MM.1S (cell line): ENCODE results near the gene ALDH5A1.

Source experiments
- DNase-seq: peaks from one replicate; pipeline ENCODE4 v3.0.0-alpha.2; 2015
- H2AFZ ChIP-seq: fragments of 300-600 bp; sonication (generic); 2 replicates; pipeline ENCODE4 v1.6.0; 2016; ENCODE audit warnings: antibody characterized with exemption, low read length
- H3F3A ChIP-seq: fragments of 300-600 bp; sonication (generic); 2 replicates; pipeline ENCODE4 v1.6.1; 2016; ENCODE audit warnings: mild to moderate bottlenecking, antibody characterized with exemption, low read length, moderate library complexity, mixed read lengths; ENCODE audit not compliant: insufficient read depth
- H3K27ac ChIP-seq: fragments of 300-600 bp; sonication (generic); 2 replicates; pipeline ENCODE4 v1.5.1; 2016; ENCODE audit warnings: mild to moderate bottlenecking, low read length
- H3K27me3 ChIP-seq: fragments of 300-600 bp; sonication (generic); replicated peaks from 2 replicates; pipeline ENCODE4 v1.6.0; 2016; ENCODE audit warnings: low read length; ENCODE audit not compliant: insufficient read depth
- H3K36me3 ChIP-seq: fragments of 300-600 bp; sonication (generic); replicated peaks from 2 replicates; pipeline ENCODE4 v1.6.1; 2016; ENCODE audit warnings: mild to moderate bottlenecking, low read length, mixed read lengths; ENCODE audit not compliant: insufficient read depth
- H3K4me1 ChIP-seq: fragments of 300-600 bp; sonication (generic); 2 replicates; pipeline ENCODE4 v1.6.1; 2016; ENCODE audit warnings: low read length, mixed read lengths
- H3K4me2 ChIP-seq: fragments of 300-600 bp; sonication (generic); 2 replicates; pipeline ENCODE4 v1.6.0; 2016; ENCODE audit warnings: low read depth, low read length
- H3K4me3 ChIP-seq: fragments of 300-600 bp; sonication (generic); 2 replicates; pipeline ENCODE4 v1.5.1; 2016; ENCODE audit warnings: low read length, mixed read lengths
- H3K79me2 ChIP-seq: fragments of 300-600 bp; sonication (generic); 2 replicates; pipeline ENCODE4 v1.6.1; 2016; ENCODE audit warnings: mixed run types, low read length, mixed read lengths
- H3K9ac ChIP-seq: fragments of 300-600 bp; sonication (generic); 2 replicates; pipeline ENCODE4 v1.6.1; 2016; ENCODE audit warnings: low read length, mixed read lengths
- H3K9me2 ChIP-seq: fragments of 300-600 bp; sonication (generic); replicated peaks from 2 replicates; pipeline ENCODE4 v1.6.1; 2016; ENCODE audit warnings: mild to moderate bottlenecking, low read length, mixed read lengths; ENCODE audit not compliant: insufficient read depth
- H3K9me3 ChIP-seq: fragments of 300-600 bp; sonication (generic); replicated peaks from 2 replicates; pipeline ENCODE4 v1.6.1; 2016; ENCODE audit warnings: mild to moderate bottlenecking, low read length, mixed read lengths; ENCODE audit not compliant: insufficient read depth
- H4K20me1 ChIP-seq: fragments of 300-600 bp; sonication (generic); 2 replicates; pipeline ENCODE4 v1.6.1; 2016; ENCODE audit warnings: mild to moderate bottlenecking, low read length, moderate library complexity, mixed read lengths; ENCODE audit not compliant: insufficient read depth
- CTCF ChIP-seq: fragments of 300-600 bp; sonication (generic); IDR thresholded peaks from 2 replicates; pipeline ENCODE4 v1.5.1; 2016; ENCODE audit warnings: antibody characterized with exemption, low read length, mixed read lengths
- EZH2 ChIP-seq: fragments of 300-600 bp; sonication (generic); optimal IDR thresholded peaks from 2 replicates; pipeline ENCODE3; 2017; ENCODE audit warnings: low read depth, mild to moderate bottlenecking, antibody characterized with exemption, low read length, mixed read lengths
- EZH2phosphoT487 ChIP-seq: fragments of 300-600 bp; sonication (generic); IDR thresholded peaks from 2 replicates; pipeline ENCODE4 v1.6.1; 2018; ENCODE audit warnings: antibody characterized with exemption, low read length

The ALDH5A1 gene

GRCh38 chr6:24469811-24470210 is 25.0 kb upstream of the ALDH5A1 start:
- Histone ChIP-seq H3K4me2 (no peak overlapping the region), H3K4me1 (no peaks in the 10 kb centered on the region), H2AFZ (no peak overlapping the region), H3F3A (no peaks in the 10 kb centered on the region), H3K9me3 (no peaks in the 10 kb centered on the region), H4K20me1 (no peaks in the 10 kb centered on the region), H3K27me3 (no peaks in the 10 kb centered on the region), H3K36me3 (no peaks in the 10 kb centered on the region), H3K4me3 (no peak overlapping the region), H3K9ac (no peak overlapping the region), H3K9me2 (no peaks in the 10 kb centered on the region), H3K79me2 (no peaks in the 10 kb centered on the region), H3K27ac (no peak overlapping the region)
- DNase-seq = no peak
- TF ChIP-seq EZH2phosphoT487 = no peak
- TF ChIP-seq EZH2 = no peak
- TF ChIP-seq CTCF = no peak

DNA sequence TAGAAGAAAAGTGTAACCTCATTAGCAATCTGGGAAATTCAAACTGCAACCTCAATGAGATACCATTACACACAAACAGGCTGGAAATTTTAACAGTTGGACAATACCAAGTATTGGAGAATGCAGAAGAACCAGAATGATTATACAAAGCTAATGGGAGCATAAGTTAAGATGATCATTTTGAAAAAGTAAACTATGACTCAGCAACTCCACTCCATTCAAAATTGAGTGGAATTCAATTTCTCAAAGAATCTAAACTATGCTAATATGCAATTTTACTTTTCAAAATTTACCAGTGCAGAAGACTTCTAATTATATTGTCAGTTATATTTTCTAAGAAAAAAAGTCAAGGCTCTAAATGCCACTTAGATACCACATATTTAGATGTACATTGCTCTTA is 22.6 kb upstream of the ALDH5A1 start:
- H4K20me1 ChIP-seq = no peaks in the 10 kb centered on the region
- TF ChIP-seq EZH2phosphoT487 = no peak
- no peak for TF ChIP-seq CTCF
- H3K9me2 ChIP-seq = no peaks in the 10 kb centered on the region
- no peaks in the 10 kb centered on the region for H3K36me3 ChIP-seq
- DNase-seq = no peak
- H3K27me3 ChIP-seq = no peaks in the 10 kb centered on the region
- no peaks in the 10 kb centered on the region for H3K4me1 ChIP-seq
- H3K79me2 ChIP-seq = no peaks in the 10 kb centered on the region
- H3K27ac ChIP-seq = no peak overlapping the region
- no peak overlapping the region for H3K4me3 ChIP-seq
- no peaks in the 10 kb centered on the region for H3F3A ChIP-seq
- H3K9ac ChIP-seq = no peak overlapping the region
- no peak overlapping the region for H3K4me2 ChIP-seq
- H3K9me3 ChIP-seq = no peaks in the 10 kb centered on the region
- H2AFZ ChIP-seq = no peak overlapping the region

DNA sequence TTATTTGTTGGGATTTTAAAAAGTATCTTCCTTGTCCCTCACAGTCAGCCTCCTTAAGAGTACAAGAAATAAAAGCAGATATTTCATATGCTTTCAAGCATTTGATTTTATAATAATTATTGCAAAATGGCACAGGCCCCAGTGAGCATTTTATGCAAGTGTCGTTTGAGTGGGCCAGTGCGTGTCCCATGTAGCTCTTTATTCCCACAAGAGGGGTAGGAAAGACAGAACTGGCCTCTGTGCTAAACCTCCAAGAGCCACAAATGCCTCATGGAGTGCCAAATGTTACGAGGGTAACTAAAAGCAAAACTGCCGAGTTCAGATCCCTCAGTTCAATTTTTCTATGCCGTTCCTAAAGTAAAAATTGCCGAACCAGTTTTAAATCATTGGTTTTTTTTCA is 18.1 kb upstream of the ALDH5A1 start:
- no peak for TF ChIP-seq CTCF
- no peak for TF ChIP-seq EZH2
- no peak for TF ChIP-seq EZH2phosphoT487
- Histone ChIP-seq H3K9ac (no peak overlapping the region), H3K4me2 (no peak overlapping the region), H3K9me3 (no peaks in the 10 kb centered on the region), H3K4me3 (no peak overlapping the region), H3K9me2 (no peaks in the 10 kb centered on the region), H2AFZ (no peak overlapping the region), H3K27me3 (no peaks in the 10 kb centered on the region), H3F3A (no peaks in the 10 kb centered on the region), H4K20me1 (no peaks in the 10 kb centered on the region), H3K36me3 (no peaks in the 10 kb centered on the region), H3K79me2 (no peaks in the 10 kb centered on the region), H3K4me1 (no peaks in the 10 kb centered on the region), H3K27ac (no peak overlapping the region)
- no peak for DNase-seq

DNA sequence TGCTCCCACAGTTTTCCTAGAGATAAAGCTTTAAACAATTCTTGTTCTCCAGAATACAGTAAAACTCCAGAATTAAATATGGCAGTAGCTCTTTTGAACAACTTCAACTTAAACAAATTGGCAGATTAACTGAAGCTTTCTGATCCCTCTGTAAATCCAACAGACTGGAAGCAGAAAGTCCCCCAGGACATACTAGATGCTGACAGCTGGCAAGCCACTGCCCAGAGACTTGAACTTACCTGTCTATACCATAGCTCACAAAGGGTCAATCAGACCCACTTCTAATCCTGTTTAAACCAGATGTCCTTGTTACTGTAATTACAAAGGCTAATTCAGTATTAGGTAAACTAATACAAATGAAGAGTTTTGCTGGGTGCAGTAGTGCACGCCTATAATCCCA is 17.7 kb upstream of the ALDH5A1 start:
- Histone ChIP-seq H3K9me3 (no peaks in the 10 kb centered on the region), H4K20me1 (no peaks in the 10 kb centered on the region), H2AFZ (no peak overlapping the region), H3K4me3 (no peak overlapping the region), H3F3A (no peaks in the 10 kb centered on the region), H3K27ac (no peak overlapping the region), H3K4me2 (no peak overlapping the region), H3K36me3 (no peaks in the 10 kb centered on the region), H3K79me2 (no peaks in the 10 kb centered on the region), H3K4me1 (no peaks in the 10 kb centered on the region), H3K9me2 (no peaks in the 10 kb centered on the region), H3K9ac (no peak overlapping the region), H3K27me3 (no peaks in the 10 kb centered on the region)
- DNase-seq = no peak
- no peak for TF ChIP-seq EZH2phosphoT487
- no peak for TF ChIP-seq CTCF
- TF ChIP-seq EZH2 = no peak
